Measurements from ENCODE around the gene RNF150. TPM values are rescaled to one million over a fixed set of nuclear protein-coding genes. Genes with fewer than 3 reads are reported as not detected.
A peak's percentile ranks its signal among the peaks of the same experiment; 100 is the strongest.

The RNF150 gene
- total RNA-seq, 2 donors from 2014 or later = 2.3 to 4.6 TPM

- Histone ChIP-seq H3K36me3 (replicated peaks in 1 of 2; ENCODE audit: insufficient read depth in 1 of 2, low read depth in 2 of 2) (no peaks in the 10 kb centered on the region), H3K27me3 (no peaks in the 10 kb centered on the region), H3K9me3 (no peaks in the 10 kb centered on the region), H3K4me1 (peaks cover 6% of the 10 kb centered on the region), H3K27ac (no peak overlapping the region), H3K4me3 (no peak overlapping the region)
- ATAC-seq (no peak), DNase-seq (peak in 2 of 4 donors; percentile 9 to 24)
- intact Hi-C loops (cut with DNase I) = no loop called here
- TF ChIP-seq, protein P1, sequence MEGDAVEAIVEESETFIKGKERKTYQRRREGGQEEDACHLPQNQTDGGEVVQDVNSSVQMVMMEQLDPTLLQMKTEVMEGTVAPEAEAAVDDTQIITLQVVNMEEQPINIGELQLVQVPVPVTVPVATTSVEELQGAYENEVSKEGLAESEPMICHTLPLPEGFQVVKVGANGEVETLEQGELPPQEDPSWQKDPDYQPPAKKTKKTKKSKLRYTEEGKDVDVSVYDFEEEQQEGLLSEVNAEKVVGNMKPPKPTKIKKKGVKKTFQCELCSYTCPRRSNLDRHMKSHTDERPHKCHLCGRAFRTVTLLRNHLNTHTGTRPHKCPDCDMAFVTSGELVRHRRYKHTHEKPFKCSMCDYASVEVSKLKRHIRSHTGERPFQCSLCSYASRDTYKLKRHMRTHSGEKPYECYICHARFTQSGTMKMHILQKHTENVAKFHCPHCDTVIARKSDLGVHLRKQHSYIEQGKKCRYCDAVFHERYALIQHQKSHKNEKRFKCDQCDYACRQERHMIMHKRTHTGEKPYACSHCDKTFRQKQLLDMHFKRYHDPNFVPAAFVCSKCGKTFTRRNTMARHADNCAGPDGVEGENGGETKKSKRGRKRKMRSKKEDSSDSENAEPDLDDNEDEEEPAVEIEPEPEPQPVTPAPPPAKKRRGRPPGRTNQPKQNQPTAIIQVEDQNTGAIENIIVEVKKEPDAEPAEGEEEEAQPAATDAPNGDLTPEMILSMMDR (IDR thresholded peaks at IDR 0.05) = no peak
- no peak for TF ChIP-seq POLR2A (IDR thresholded peaks at IDR 0.05)
- 43 to 49% methylated on average over 3 of the region's 3 CpGs for WGBS, 2 donors
These were observed 5.4 kb downstream of the RNF150 start for GRCh38 chr4:141127884-141128283.

GRCh38 chr4:141126769-141127168 is 6.5 kb downstream of the RNF150 start:
- no peaks in the 10 kb centered on the region for H3K36me3 ChIP-seq (replicated peaks in 1 of 2; ENCODE audit: insufficient read depth in 1 of 2, low read depth in 2 of 2)
- no peak for ATAC-seq
- no peak overlapping the region for H3K4me3 ChIP-seq
- no peak for TF ChIP-seq POLR2A (IDR thresholded peaks at IDR 0.05)
- TF ChIP-seq, protein P1 (IDR thresholded peaks at IDR 0.05) = no peak
- no peak overlapping the region for H3K27ac ChIP-seq
- no peaks in the 10 kb centered on the region for H3K4me1 ChIP-seq
- H3K27me3 ChIP-seq = no peaks in the 10 kb centered on the region
- 68 to 89% methylated on average over 4 of the region's 4 CpGs for WGBS, 2 donors
- no peak for DNase-seq
- intact Hi-C loops (cut with DNase I) = no loop called here
- H3K9me3 ChIP-seq = no peaks in the 10 kb centered on the region

DNA sequence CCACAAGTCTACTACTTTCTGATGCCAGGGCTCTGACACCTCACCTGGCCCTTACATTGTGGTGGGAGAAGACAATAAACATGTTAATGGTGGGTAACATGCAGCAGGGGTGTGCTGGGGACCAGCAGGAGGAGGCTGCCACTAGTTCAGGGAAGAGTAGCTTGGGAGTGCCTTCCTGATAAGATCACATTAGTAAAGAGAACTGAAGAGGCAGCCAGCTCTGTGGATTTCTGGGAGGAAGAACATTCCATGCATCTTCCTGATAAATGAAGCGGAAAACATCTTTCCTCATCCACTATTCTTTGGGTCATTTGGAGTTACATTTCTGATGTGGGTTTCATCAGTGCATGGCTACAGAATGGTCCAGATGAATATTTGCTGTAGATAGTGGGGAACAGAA is 9.0 kb downstream of the RNF150 start:
- H3K9me3 ChIP-seq = no peaks in the 10 kb centered on the region
- ATAC-seq (no peak), DNase-seq (no peak)
- intact Hi-C loops (cut with DNase I) = loop anchor here (5.0 kb wide), 1 partner anchor 257 kb away; no protein-coding TSS in a partner anchor
- no peaks in the 10 kb centered on the region for H3K4me1 ChIP-seq
- no peaks in the 10 kb centered on the region for H3K27me3 ChIP-seq
- WGBS, 2 donors = 94 to 100% methylated on average over 1 of the region's 1 CpG
- no peak overlapping the region for H3K4me3 ChIP-seq
- no peaks in the 10 kb centered on the region for H3K36me3 ChIP-seq (replicated peaks in 1 of 2; ENCODE audit: insufficient read depth in 1 of 2, low read depth in 2 of 2)
- no peak overlapping the region for H3K27ac ChIP-seq
- TF ChIP-seq, protein P1 (IDR thresholded peaks at IDR 0.05) = no peak
- no peak for TF ChIP-seq POLR2A (IDR thresholded peaks at IDR 0.05)

DNA sequence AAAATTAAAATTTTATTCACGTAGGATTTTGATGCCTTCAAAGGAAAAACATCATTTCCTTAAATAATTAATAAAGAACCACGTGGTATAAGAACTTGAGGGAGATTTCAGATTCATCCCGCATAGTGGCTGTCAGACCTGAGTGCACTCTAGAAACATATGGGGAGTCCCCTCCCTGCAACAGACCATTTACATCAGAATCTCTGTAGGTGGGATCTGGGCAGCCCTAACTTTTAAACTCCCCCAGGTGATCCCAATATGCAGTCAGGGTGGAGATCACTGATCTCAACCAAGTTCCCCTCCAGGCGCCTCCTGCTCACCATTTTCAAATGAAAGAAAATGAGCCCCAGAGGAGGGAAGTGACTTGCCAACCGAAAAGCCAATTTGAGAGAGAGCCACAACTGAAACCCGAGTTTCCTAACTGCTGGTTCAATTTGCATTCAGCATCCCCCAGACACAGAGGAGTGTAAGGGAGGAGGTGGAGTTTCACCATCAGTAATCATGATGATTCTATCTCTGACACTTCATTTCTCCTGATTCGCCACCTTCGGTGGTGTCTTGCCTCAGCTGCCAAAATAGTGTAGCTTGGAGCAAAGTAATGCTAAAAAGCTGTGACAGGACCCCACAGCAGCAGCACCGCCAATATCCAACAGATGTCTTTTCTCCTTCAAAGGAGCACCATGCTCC is 11.4 kb downstream of the RNF150 start:
- no peaks in the 10 kb centered on the region for H3K36me3 ChIP-seq (replicated peaks in 1 of 2; ENCODE audit: insufficient read depth in 1 of 2, low read depth in 2 of 2)
- no peak for DNase-seq
- intact Hi-C loops (cut with DNase I) = loop anchor here (5.0 kb wide), 1 partner anchor 255 kb away; no protein-coding TSS in a partner anchor

More for the DNA sequence above, 11.4 kb downstream of the RNF150 start:
- no peaks in the 10 kb centered on the region for H3K4me1 ChIP-seq
- 53 to 67% methylated on average over 9 of the region's 9 CpGs for WGBS, 2 donors
- ATAC-seq = no peak
- H3K9me3 ChIP-seq = no peaks in the 10 kb centered on the region
- no peak overlapping the region for H3K4me3 ChIP-seq
- no peak for TF ChIP-seq POLR2A (IDR thresholded peaks at IDR 0.05)
- TF ChIP-seq, protein P1 (IDR thresholded peaks at IDR 0.05) = no peak
- H3K27me3 ChIP-seq = no peaks in the 10 kb centered on the region
- H3K27ac ChIP-seq = no peak overlapping the region

All from body of pancreas (tissue), 4 donors.